Psoas muscle (tissue), 8 donors: Measurements from ENCODE around the gene ZNF714. TPM values are rescaled to one million over a fixed set of nuclear protein-coding genes. Genes with fewer than 3 reads are reported as not detected.
A peak's percentile ranks its signal among the peaks of the same experiment; 100 is the strongest.
"Not testable (repeated sequence)": the region's sequence is repeated elsewhere in the genome, so short reads cannot be mapped to it uniquely, and the experiment has no call there.

Source experiments
- ATAC-seq, 4 donors: fragments of 200-7000 bp; cut with Tn5 transposase; one replicate each; pipeline ENCODE4 v1.9.1; 2020; ENCODE audit warnings: moderate library complexity in 3 of 4, mild to moderate bottlenecking in 2 of 4
- DNase-seq, 2 donors: peaks; one replicate each; pipeline ENCODE4 v3.0.0-alpha.2; 2020
- H3K27ac ChIP-seq: fragments of 200-600 bp; one replicate; pipeline ENCODE4 v1.8.0; 2022
- H3K27me3 ChIP-seq, 3 donors: fragments of 200-600 bp in 1 of 3; one replicate each; pipeline versions ENCODE4 v1.6.1 to v1.8.0; 2013 to 2022; ENCODE audit warnings: low read length in 2 of 3, mild to moderate bottlenecking in 2 of 3, moderate library complexity in 1 of 3; ENCODE audit not compliant: insufficient read depth in 3 of 3
- H3K36me3 ChIP-seq, 2 donors: fragments of 200-600 bp in 1 of 2; one replicate each; pipeline versions ENCODE4 v1.6.1 to v1.8.0; 2013 to 2022; ENCODE audit warnings: low read depth in 1 of 2, mild to moderate bottlenecking in 1 of 2, moderate library complexity in 1 of 2; ENCODE audit not compliant: insufficient read depth in 1 of 2
- H3K4me1 ChIP-seq: fragments of 200-600 bp; one replicate; pipeline ENCODE4 v1.8.0; 2022
- H3K4me3 ChIP-seq: fragments of 200-600 bp; one replicate; pipeline ENCODE4 v1.8.0; 2022; ENCODE audit warnings: mild to moderate bottlenecking
- H3K9me3 ChIP-seq: fragments of 200-600 bp; one replicate; pipeline ENCODE4 v1.8.0; 2022
- CTCF ChIP-seq: fragments of 200-600 bp; IDR thresholded peaks from one replicate; pipeline ENCODE4 v1.8.0; 2022; ENCODE audit warnings: antibody characterized with exemption
- WGBS, 3 donors: extraction: QIAGEN DNeasy Blood & Tissue Kit; methylation state at CpG; one replicate each; pipeline versions ENCODE4 v1.1.6 to v1.1.7; 2013; 5-methylcytosine and 5-hydroxymethylcytosine counted together
- intact Hi-C, 2 donors: fragments of 100-400 bp; cut with DNase I; formaldehyde crosslinking; loops; one replicate each; pipeline versions ENCODE4 v1.11.0 to v1.14.2; 2022
- polyA plus RNA-seq, 3 donors: library from polyadenylated mRNA; stranded (reverse); fragments of 200-250 nt; gene quantifications; one replicate each; pipeline ENCODE4 v1.2.3, GENCODE V29; 2013
- total RNA-seq, 4 donors: library from RNA; stranded (reverse); fragmentation: NEBNext Ultra II Directional in 2 of 4; extraction: Animal tissue kit (Norgen Biotek cat#: 25700) in 2 of 4; gene quantifications; one replicate each; pipeline versions ENCODE4 v1.2.1 to v1.2.4, GENCODE V29; 2021 to 2023
- donor health status: healthy with polysubstance abuse.
- donor health status: DM: no; HTN: no; CAD: no; lungs with moderate emphysema.
- donor health status: Bipolar disorder and iron deficiency.
- donor health status: healthy.
- donor health status: DM: yes; HTN: yes; CAD: no.
- donor health status: DM: no; HTN: no; CAD: no.
- donor health status: DM: no; HTN: no; CAD: no.
- donor health status: DM: yes; HTN: yes; CAD: no.

ZNF714 gene
- total and polyA plus RNA-seq, 7 donors: 0.70 to 3.5 (median 1.5) TPM

- Histone ChIP-seq H3K4me1 (no peaks in the 10 kb centered on the region), H3K4me3 (no peak overlapping the region), H3K27ac (no peak overlapping the region), H3K36me3 (no peaks in the 10 kb centered on the region), H3K9me3 (no peaks in the 10 kb centered on the region), H3K27me3 (no peaks in the 10 kb centered on the region)
- WGBS, 3 donors: 76 to 86% (median 77%) methylated on average over 2 of the region's 2 CpGs
- ATAC-seq (no peak), DNase-seq (no peak)
- intact Hi-C loops: no loop called here
- TF ChIP-seq CTCF: no peak
Observed at GRCh38 chr19:21134934-21135366, 52.9 kb downstream of the ZNF714 start.

GRCh38 chr19:21135433-21135832 is 53.4 kb downstream of the ZNF714 start:
- intact Hi-C loops: no loop called here
- Histone ChIP-seq H3K27ac (no peak overlapping the region), H3K27me3 (no peaks in the 10 kb centered on the region)

GRCh38 chr19:21138130-21138529 is 56.1 kb downstream of the ZNF714 start:
- H3K36me3 ChIP-seq: no peaks in the 10 kb centered on the region
- H3K27me3 ChIP-seq: no peaks in the 10 kb centered on the region
- no peak for TF ChIP-seq CTCF
- DNase-seq (no peak), ATAC-seq (no peak)
- H3K27ac ChIP-seq: no peak overlapping the region
- H3K4me3 ChIP-seq: no peak overlapping the region
- intact Hi-C loops: no loop called here
- H3K4me1 ChIP-seq: peaks cover 6% of the 10 kb centered on the region
- H3K9me3 ChIP-seq: no peaks in the 10 kb centered on the region

More at GRCh38 chr19:21135433-21135832, 53.4 kb downstream of the ZNF714 start:
- no peak for TF ChIP-seq CTCF
- no peaks in the 10 kb centered on the region for H3K9me3 ChIP-seq
- WGBS, 3 donors: 76 to 79% (median 76%) methylated on average over 8 of the region's 8 CpGs
- DNase-seq: no peak
- no peak overlapping the region for H3K4me3 ChIP-seq
- no peaks in the 10 kb centered on the region for H3K4me1 ChIP-seq
- H3K36me3 ChIP-seq: no peaks in the 10 kb centered on the region
- no peak for ATAC-seq

- H3K4me3 ChIP-seq, H3K27ac ChIP-seq, H3K9me3 ChIP-seq, H3K4me1 ChIP-seq, DNase-seq, ATAC-seq, H3K27me3 ChIP-seq: not testable (repeated sequence)
- 87 to 100% (median 88%) methylated on average over 1 of the region's 1 CpG for WGBS, 3 donors
- peaks cover 0 to 26% of the 10 kb centered on the region in 2 donors for H3K36me3 ChIP-seq
- intact Hi-C loops: loop anchor here in 1 of 2 donors (10.0 kb wide), 1 partner anchor 254 kb away; the partner anchor contains the start of gene ZNF493
Observed at GRCh38 chr19:21141006-21141405, 59.0 kb downstream of the ZNF714 start.

GRCh38 chr19:21141787-21142464 is 59.9 kb downstream of the ZNF714 start, which contains the start of gene ZNF431:
TSS of gene ZNF431 (plus strand) at chr19:21142040. CDS start at chr19:21142184, 144 bp downstream.
- Histone ChIP-seq H3K4me3 (peak within 1 kb of the TSS; percentile 87), H3K4me1 (peaks cover 9% of the 10 kb centered on the region), H3K27ac (peak within 1 kb of the TSS; percentile 76), H3K36me3 (peaks cover 0 to 36% of the 10 kb centered on the region in 2 donors), H3K9me3 (no peaks in the 10 kb centered on the region), H3K27me3 (no peaks in the 10 kb centered on the region)
- WGBS, 3 donors: 0% methylated on average over 30 of the region's 30 CpGs
- no peak for TF ChIP-seq CTCF
- DNase-seq (peak; percentile 91 to 95), ATAC-seq (peak; percentile 99 to 100 (median 100))
- intact Hi-C loops: loop anchor here in 1 of 2 donors (10.0 kb wide), 1 partner anchor 253 kb away; the partner anchor contains the start of gene ZNF493
